ENCODE data around the gene CCT6A.
"Not testable (repeated sequence)": the region's sequence is repeated elsewhere in the genome, so short reads cannot be mapped to it uniquely, and the experiment has no call there.

CCT6A gene

GRCh38 chr7:56053379-56053778 lies 1.8 kb downstream of the CCT6A start:
- no peak for DNase-seq

- no peak for DNase-seq
Observed at GRCh38 chr7:56053993-56054392, 2.4 kb downstream of the CCT6A start.

DNA sequence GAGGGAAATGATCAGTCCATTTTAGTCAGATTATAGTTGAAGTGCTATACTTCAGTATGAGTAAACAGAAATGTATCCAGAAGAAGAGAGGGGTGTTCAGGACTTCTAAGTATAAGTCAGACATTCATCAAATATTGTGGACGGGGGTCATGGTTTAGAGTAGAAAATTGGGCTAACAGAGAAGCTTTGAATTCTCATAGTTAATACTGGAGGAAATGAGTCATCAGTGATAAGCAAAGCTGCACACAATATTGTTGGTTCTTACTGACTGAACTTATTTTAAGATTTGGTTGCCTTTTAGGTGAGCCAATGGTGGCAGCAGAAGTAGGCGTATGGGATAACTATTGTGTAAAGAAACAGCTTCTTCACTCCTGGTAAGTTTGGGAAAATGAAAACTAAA lies 10.8 kb downstream of the CCT6A start:
- peak in 1 of 2 experiments; percentile 77 for DNase-seq

- no peak for DNase-seq
Observed at GRCh38 chr7:56063500-56063881, 11.9 kb downstream of the CCT6A start.

DNA sequence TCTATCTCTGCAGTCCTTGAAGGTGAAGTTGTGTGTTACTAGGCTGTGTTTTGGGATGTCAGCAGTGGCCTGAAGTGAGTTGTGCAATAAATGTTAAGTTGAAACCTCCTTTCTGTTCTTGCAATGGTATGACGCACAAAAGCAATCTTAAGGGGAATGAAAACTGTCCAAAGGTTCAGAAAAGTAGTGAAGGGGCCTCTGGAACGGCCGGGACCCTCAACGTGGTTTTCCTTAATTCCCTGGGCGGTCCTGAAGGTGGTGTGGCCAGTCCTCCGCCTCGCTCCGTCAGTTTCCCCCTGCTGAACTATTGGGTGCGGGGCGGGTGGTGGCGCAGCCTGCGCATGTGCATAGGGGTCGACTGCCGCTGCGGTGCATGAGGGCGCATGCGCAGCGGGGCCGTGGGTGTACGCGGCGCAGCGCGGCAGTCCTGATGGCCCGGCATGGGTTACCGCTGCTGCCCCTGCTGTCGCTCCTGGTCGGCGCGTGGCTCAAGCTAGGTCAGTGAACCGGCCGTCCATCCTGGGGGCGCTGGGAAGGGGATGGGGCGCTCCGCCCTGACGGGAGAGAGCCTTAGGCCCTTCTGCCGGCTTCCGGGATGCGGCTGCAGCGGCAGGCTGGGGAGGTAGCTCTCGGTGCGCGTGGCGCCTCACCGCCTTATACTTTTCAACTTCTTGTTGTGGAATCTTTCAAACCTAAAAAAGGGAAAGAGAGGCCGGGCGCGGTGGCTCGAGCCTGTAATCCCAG lies 12.5 kb downstream of the CCT6A start, which contains the start of gene SUMF2:
Gene SUMF2, plus strand, starts transcription at position 405 of the 744 bp plus-strand sequence. Its CDS starts 26 bp downstream, at position 431.
- DNase-seq, result peak; percentile 41 to 81

- DNase-seq, result not testable (repeated sequence)
Observed at GRCh38 chr7:56066376-56066775, 14.8 kb downstream of the CCT6A start.

DNA sequence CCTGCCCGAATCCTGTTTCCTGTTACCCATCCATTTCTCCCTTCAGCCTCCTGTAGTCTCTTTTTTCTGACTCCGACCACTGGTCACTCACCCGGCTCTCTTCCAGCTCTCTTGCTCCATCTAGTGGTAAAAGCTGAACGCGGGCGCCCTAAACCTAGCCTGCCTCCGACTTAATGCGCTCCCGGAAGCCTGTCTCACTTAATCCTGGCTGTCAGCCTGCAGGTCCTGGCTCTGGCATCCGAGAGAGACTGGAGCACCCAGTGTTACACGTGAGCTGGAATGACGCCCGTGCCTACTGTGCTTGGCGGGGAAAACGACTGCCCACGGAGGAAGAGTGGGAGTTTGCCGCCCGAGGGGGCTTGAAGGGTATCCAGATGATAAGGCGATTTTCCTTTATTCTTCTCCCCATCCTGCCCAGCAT lies 22.8 kb downstream of the CCT6A start:
- DNase-seq, result peak; percentile 44 to 76

GRCh38 chr7:56077681-56078080 lies 26.1 kb downstream of the CCT6A start:
- no peak for DNase-seq

DNA sequence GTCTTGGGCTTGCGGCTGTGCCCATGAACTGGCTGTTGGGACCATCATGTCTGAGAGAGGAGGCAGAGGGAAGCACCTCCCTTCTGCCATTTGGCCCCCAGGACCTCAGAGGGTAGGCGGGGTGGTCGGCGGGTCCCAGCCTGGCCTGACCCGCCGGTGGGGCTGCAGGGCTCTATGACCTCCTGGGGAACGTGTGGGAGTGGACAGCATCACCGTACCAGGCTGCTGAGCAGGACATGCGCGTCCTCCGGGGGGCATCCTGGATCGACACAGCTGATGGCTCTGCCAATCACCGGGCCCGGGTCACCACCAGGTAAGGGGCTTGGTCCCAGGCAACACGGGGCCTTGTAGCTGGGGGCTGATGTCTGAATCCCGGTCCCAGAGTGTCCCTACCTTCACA lies 26.6 kb downstream of the CCT6A start:
- DNase-seq, result no peak

DNA sequence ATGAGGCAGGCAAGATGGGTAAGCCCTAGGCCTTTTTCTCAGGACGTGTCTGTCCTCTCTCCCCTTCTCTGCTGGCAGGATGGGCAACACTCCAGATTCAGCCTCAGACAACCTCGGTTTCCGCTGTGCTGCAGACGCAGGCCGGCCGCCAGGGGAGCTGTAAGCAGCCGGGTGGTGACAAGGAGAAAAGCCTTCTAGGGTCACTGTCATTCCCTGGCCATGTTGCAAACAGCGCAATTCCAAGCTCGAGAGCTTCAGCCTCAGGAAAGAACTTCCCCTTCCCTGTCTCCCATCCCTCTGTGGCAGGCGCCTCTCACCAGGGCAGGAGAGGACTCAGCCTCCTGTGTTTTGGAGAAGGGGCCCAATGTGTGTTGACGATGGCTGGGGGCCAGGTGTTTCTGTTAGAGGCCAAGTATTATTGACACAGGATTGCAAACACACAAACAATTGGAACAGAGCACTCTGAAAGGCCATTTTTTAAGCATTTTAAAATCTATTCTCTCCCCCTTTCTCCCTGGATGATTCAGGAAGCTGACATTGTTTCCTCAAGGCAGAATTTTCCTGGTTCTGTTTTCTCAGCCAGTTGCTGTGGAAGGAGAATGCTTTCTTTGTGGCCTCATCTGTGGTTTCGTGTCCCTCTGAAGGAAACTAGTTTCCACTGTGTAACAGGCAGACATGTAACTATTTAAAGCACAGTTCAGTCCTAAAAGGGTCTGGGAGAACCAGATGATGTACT lies 28.1 kb downstream of the CCT6A start:
- no peak for DNase-seq

GRCh38 chr7:56080726-56081435 lies 29.3 kb downstream of the CCT6A start:
- DNase-seq, result not testable (repeated sequence)

DNA sequence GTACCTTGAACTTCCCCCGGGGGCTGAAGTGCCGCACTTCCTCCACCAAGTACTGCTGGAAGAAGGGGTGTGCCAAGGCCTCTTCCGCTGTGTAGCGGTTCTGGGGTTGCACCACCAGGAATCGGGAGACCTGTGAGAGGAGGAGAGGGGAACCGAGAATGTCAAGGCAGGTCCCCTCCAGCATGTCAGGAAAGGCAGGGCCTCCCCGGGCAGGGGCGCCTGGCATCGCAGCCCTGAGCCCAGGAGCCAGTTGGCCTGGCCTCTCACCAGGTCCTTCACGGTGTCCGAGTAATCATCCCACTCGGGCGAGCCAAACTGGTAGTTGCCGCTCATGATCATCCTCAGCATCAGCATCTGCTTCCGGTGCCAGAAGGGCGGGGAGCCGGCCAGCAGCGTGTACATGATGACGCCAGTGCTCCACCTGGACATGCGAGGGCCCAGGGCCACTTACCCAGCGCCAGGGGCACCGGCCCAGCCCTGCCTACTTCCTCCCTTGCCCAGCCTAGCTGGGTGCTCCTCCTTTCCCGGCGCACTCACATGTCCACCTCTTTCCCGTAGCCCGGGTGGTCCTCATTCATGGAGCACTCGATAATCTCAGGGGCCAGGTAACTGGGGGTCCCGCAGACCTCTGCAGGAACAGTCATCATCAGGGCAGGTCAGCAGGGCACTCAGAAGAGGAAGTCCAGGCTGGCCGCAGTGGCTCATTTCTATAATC lies 30.2 kb downstream of the CCT6A start:
- DNase-seq, result no peak

DNA sequence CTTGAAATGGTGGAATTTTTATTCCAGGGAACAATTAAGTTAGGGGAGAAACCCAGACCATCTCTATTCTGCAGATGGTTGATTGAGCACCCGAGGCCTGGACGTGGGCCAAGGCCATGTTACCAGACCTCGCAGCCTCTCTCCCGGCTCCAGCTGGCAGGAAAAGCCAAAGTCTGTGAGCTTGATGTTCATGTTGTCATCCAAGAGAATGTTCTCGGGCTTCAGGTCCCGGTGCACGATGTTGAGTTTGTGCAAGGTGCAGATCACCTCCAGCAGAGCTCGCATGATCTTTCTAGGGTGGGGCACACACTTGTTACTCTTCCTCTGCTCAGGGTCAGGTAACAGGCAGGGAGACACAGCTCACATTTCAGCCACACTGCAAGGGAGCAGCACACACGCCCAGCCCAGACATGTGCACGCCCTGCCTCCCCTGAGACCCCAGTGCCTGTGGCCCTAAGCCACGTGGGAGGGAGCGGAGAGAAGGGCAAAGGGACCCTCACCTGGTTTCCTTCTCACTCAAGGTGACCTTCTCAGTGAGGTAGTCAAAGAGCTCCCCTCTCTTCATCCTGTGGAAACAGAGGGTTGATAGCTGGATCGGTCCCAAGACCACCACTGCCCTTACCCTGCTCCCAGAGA lies 31.7 kb downstream of the CCT6A start:
- DNase-seq, result no peak

- DNase-seq, result no peak
Observed at GRCh38 chr7:56086761-56087160, 35.2 kb downstream of the CCT6A start.

DNA sequence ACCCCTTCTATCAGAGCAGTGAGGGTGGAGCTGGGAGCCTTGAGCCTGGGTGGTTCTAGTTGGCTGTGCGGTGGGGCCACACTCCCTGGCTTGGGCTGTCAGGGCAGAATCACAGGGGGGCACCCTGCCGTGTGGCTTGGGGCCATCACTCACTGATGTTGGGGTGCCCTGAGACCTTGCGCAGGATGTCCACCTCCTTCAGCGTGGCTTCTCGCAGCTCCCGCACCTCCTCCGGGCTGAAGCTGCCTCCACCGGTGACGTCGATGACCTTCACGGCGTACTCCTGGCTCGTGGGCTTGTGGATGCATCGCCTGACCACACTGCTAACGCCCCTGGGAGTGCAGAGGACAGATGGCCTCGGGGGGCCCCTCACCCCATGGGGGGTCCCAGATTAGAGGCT lies 35.9 kb downstream of the CCT6A start:
- no peak for DNase-seq

GRCh38 chr7:56091591-56091990 lies 40.0 kb downstream of the CCT6A start:
- DNase-seq, result no peak

- not testable (repeated sequence) for DNase-seq
Observed at GRCh38 chr7:56092388-56092787, 40.8 kb downstream of the CCT6A start.

- DNase-seq, result no peak
Observed at GRCh38 chr7:56092789-56093531, 41.4 kb downstream of the CCT6A start, which contains the start of gene PHKG1. TSS of gene PHKG1 (minus strand) at chr7:56092952. CDS start at chr7:56088941, 4,011 bp downstream.

- DNase-seq, result no peak
Observed at GRCh38 chr7:56097700-56098099, 46.1 kb downstream of the CCT6A start.

GRCh38 chr7:56098187-56099008 lies 46.8 kb downstream of the CCT6A start:
- DNase-seq, result not testable (repeated sequence)

DNA sequence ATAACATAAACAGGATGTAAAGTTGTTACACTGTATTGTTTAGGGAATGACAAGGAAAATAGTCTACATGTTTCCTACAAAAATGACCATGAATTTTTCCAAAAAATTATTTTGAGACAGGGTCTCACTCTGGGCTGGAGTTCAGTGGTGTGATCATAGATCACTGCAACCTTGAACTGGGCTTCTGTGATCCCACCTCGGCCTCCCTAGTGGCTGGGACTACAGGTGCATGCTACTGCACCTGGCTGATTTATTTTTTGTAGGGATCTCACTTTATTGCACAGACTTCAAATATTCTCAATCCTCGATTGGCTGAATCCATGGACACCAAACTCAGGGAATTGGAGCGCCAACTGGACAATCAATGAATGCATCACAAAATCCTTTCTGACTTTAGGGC lies 48.1 kb downstream of the CCT6A start:
- no peak for DNase-seq
